Rectal smooth muscle tissue (tissue), 1 donor: Measurements from ENCODE around the gene DEFB131B.

Experiments used
- H3K27ac ChIP-seq: one replicate; pipeline ENCODE4 v1.7.0; 2013; ENCODE audit warnings: low read depth, low read length, inconsistent platforms
- H3K27me3 ChIP-seq: one replicate; pipeline ENCODE4 v1.7.0; 2013; ENCODE audit warnings: low read length; ENCODE audit not compliant: control insufficient read depth, insufficient read depth
- H3K36me3 ChIP-seq: one replicate; pipeline ENCODE4 v1.7.0; 2013; ENCODE audit warnings: low read length; ENCODE audit not compliant: control insufficient read depth, insufficient read depth
- H3K4me1 ChIP-seq: one replicate; pipeline ENCODE4 v1.7.0; 2013; ENCODE audit warnings: low read length; ENCODE audit not compliant: control insufficient read depth, insufficient read depth
- H3K4me3 ChIP-seq: one replicate; pipeline ENCODE4 v1.7.0; 2013; ENCODE audit warnings: low read length
- H3K9ac ChIP-seq: one replicate; pipeline ENCODE4 v1.7.0; 2013; ENCODE audit warnings: low read length

Gene DEFB131B

GRCh38 chr11:71914617-71915189 lies 36.5 kb downstream of the DEFB131B start:
- Histone ChIP-seq H3K4me3 (no peak overlapping the region), H3K9ac (no peak overlapping the region), H3K4me1 (no peaks in the 10 kb centered on the region), H3K36me3 (peaks cover 4% of the 10 kb centered on the region), H3K27ac (no peak overlapping the region), H3K27me3 (no peaks in the 10 kb centered on the region)

GRCh38 chr11:71917646-71918140 lies 39.4 kb downstream of the DEFB131B start:
- peaks cover 6% of the 10 kb centered on the region for H3K36me3 ChIP-seq
- no peak overlapping the region for H3K9ac ChIP-seq
- H3K4me3 ChIP-seq, result no peak overlapping the region
- no peaks in the 10 kb centered on the region for H3K27me3 ChIP-seq
- no peak overlapping the region for H3K27ac ChIP-seq
- no peaks in the 10 kb centered on the region for H3K4me1 ChIP-seq

GRCh38 chr11:71927820-71928736 lies 49.8 kb downstream of the DEFB131B start, which contains the start of gene XNDC1N:
Gene XNDC1N (minus strand): TSS chr11:71928594. CDS start chr11:71923353, 5,241 bp downstream.
- Histone ChIP-seq H3K4me1 (peaks cover 13% of the 10 kb centered on the region), H3K36me3 (no peaks in the 10 kb centered on the region), H3K9ac (peak within 1 kb of the TSS; percentile 78), H3K27me3 (no peaks in the 10 kb centered on the region), H3K4me3 (peak within 1 kb of the TSS; percentile 100), H3K27ac (peak within 1 kb of the TSS; percentile 94)

GRCh38 chr11:71928737-71929443 lies 50.6 kb downstream of the DEFB131B start, which contains the start of gene RNF121:
Gene RNF121 (plus strand): TSS chr11:71929046. CDS start chr11:71929062, 16 bp downstream.
- Histone ChIP-seq H3K4me3 (peak within 1 kb of the TSS; percentile 100), H3K36me3 (no peaks in the 10 kb centered on the region), H3K4me1 (peaks cover 13% of the 10 kb centered on the region), H3K27me3 (no peaks in the 10 kb centered on the region), H3K27ac (peak within 1 kb of the TSS; percentile 94), H3K9ac (peak within 1 kb of the TSS; percentile 78)

GRCh38 chr11:71929491-71929890 lies 51.2 kb downstream of the DEFB131B start:
- H3K36me3 ChIP-seq, result no peaks in the 10 kb centered on the region
- H3K27ac ChIP-seq, result peak overlapping the region; percentile 94
- peak overlapping the region; percentile 78 for H3K9ac ChIP-seq
- no peaks in the 10 kb centered on the region for H3K27me3 ChIP-seq
- peaks cover 13% of the 10 kb centered on the region for H3K4me1 ChIP-seq
- H3K4me3 ChIP-seq, result peak overlapping the region; percentile 100

GRCh38 chr11:71930556-71931244 lies 52.4 kb downstream of the DEFB131B start:
- Histone ChIP-seq H3K27me3 (no peaks in the 10 kb centered on the region), H3K9ac (no peak overlapping the region), H3K27ac (no peak overlapping the region), H3K4me3 (no peak overlapping the region), H3K4me1 (peaks cover 13% of the 10 kb centered on the region), H3K36me3 (no peaks in the 10 kb centered on the region)

- Histone ChIP-seq H3K4me1 (peaks cover 13% of the 10 kb centered on the region), H3K27ac (no peak overlapping the region), H3K36me3 (no peaks in the 10 kb centered on the region), H3K9ac (no peak overlapping the region), H3K4me3 (no peak overlapping the region), H3K27me3 (no peaks in the 10 kb centered on the region)
These were observed 53.0 kb downstream of the DEFB131B start for GRCh38 chr11:71931245-71931602.

GRCh38 chr11:71933141-71933933 lies 55.1 kb downstream of the DEFB131B start:
- Histone ChIP-seq H3K9ac (no peak overlapping the region), H3K36me3 (peaks cover 2% of the 10 kb centered on the region), H3K27me3 (no peaks in the 10 kb centered on the region), H3K4me3 (no peak overlapping the region), H3K4me1 (peaks cover 9% of the 10 kb centered on the region), H3K27ac (no peak overlapping the region)
